Colonic mucosa (tissue), 4 donors: Measurements from ENCODE around the gene NME5. TPM values are rescaled to one million over a fixed set of nuclear protein-coding genes. Genes with fewer than 3 reads are reported as not detected.

ENCODE experiments used
- DNase-seq: peaks from one replicate; pipeline ENCODE4 v3.0.0-alpha.2; 2020
- H3K27ac ChIP-seq: fragments of 200-600 bp; one replicate; pipeline ENCODE4 v1.8.0; 2021
- H3K27me3 ChIP-seq: fragments of 200-600 bp; one replicate; pipeline ENCODE4 v1.8.0; 2021
- H3K36me3 ChIP-seq: fragments of 200-600 bp; one replicate; pipeline ENCODE4 v1.8.0; 2021
- H3K4me1 ChIP-seq: fragments of 200-600 bp; one replicate; pipeline ENCODE4 v1.8.0; 2021; ENCODE audit warnings: mild to moderate bottlenecking
- H3K4me3 ChIP-seq: fragments of 200-600 bp; one replicate; pipeline ENCODE4 v1.8.0; 2021
- H3K9ac ChIP-seq, 2 donors: one replicate each; pipeline ENCODE4 v1.7.0; 2013; ENCODE audit warnings: control low read depth in 2 of 2, low read depth in 2 of 2, low read length in 2 of 2
- H3K9me3 ChIP-seq: fragments of 200-600 bp; one replicate; pipeline ENCODE4 v1.8.0; 2021
- CTCF ChIP-seq: fragments of 200-600 bp; IDR thresholded peaks from one replicate; pipeline ENCODE4 v1.8.0; 2022; ENCODE audit warnings: antibody characterized with exemption, mild to moderate bottlenecking
- intact Hi-C: fragments of 100-400 bp; cut with DNase I; formaldehyde crosslinking; loops from one replicate; pipeline ENCODE4 v1.14.1; 2022
- total RNA-seq, 2 donors: library from RNA; stranded (reverse); fragmentation: NEBNext Ultra II Directional in 1 of 2; extraction: Animal tissue kit (Norgen Biotek cat#: 25700) in 1 of 2; gene quantifications; one replicate each; pipeline ENCODE4 v1.2.1, GENCODE V29; 2021
- donor health status: healthy.
- donor health status: DM: no; HTN: no; CAD: no.
- donor health status: DM: no; HTN: no; CAD: no.

NME5 gene
- total RNA-seq, 2 donors from 2014 or later, result not detected

GRCh38 chr5:138110266-138110963 is 28.8 kb downstream of the NME5 start:
- intact Hi-C loops, result no loop called here
- no peak for TF ChIP-seq CTCF
- Histone ChIP-seq H3K27me3 (no peaks in the 10 kb centered on the region), H3K4me1 (no peaks in the 10 kb centered on the region), H3K27ac (no peak overlapping the region), H3K36me3 (no peaks in the 10 kb centered on the region), H3K9ac (no peak overlapping the region), H3K9me3 (no peaks in the 10 kb centered on the region), H3K4me3 (no peak overlapping the region)
- no peak for DNase-seq

- Histone ChIP-seq H3K27ac (no peak overlapping the region), H3K27me3 (no peaks in the 10 kb centered on the region), H3K4me3 (no peak overlapping the region), H3K36me3 (no peaks in the 10 kb centered on the region), H3K9ac (no peak overlapping the region), H3K9me3 (no peaks in the 10 kb centered on the region), H3K4me1 (no peaks in the 10 kb centered on the region)
- intact Hi-C loops, result no loop called here
- no peak for TF ChIP-seq CTCF
- no peak for DNase-seq
These were observed 29.6 kb downstream of the NME5 start for GRCh38 chr5:138109463-138110265.

- H3K4me3 ChIP-seq, result no peak overlapping the region
- TF ChIP-seq CTCF, result no peak
- H3K9ac ChIP-seq, result no peak overlapping the region
- intact Hi-C loops, result no loop called here
- no peaks in the 10 kb centered on the region for H3K36me3 ChIP-seq
- H3K9me3 ChIP-seq, result no peaks in the 10 kb centered on the region
- H3K4me1 ChIP-seq, result no peaks in the 10 kb centered on the region
- no peak for DNase-seq
- H3K27ac ChIP-seq, result no peak overlapping the region
- no peaks in the 10 kb centered on the region for H3K27me3 ChIP-seq
These were observed 32.0 kb downstream of the NME5 start for GRCh38 chr5:138107213-138107612.

- Histone ChIP-seq H3K36me3 (no peaks in the 10 kb centered on the region), H3K9me3 (no peaks in the 10 kb centered on the region), H3K4me3 (no peak overlapping the region), H3K9ac (no peak overlapping the region), H3K4me1 (no peaks in the 10 kb centered on the region), H3K27me3 (no peaks in the 10 kb centered on the region), H3K27ac (no peak overlapping the region)
- no peak for TF ChIP-seq CTCF
- intact Hi-C loops, result no loop called here
- DNase-seq, result no peak
These were observed 33.5 kb downstream of the NME5 start for GRCh38 chr5:138105709-138106108.

- Histone ChIP-seq H3K36me3 (no peaks in the 10 kb centered on the region), H3K9me3 (no peaks in the 10 kb centered on the region), H3K4me1 (no peaks in the 10 kb centered on the region), H3K27ac (no peak overlapping the region), H3K4me3 (no peak overlapping the region), H3K27me3 (no peaks in the 10 kb centered on the region), H3K9ac (no peak overlapping the region)
- no peak for DNase-seq
- TF ChIP-seq CTCF, result no peak
- intact Hi-C loops, result no loop called here
These were observed 36.0 kb downstream of the NME5 start for GRCh38 chr5:138103319-138103637.
